GM18511 (cell line): ENCODE data around the gene HMCN2.

Experiments
- ATAC-seq: cut with Tn5 transposase; IDR thresholded peaks from one replicate; pipeline ENCODE4 v1.9.1; 2021; ENCODE audit warnings: mild to moderate bottlenecking, moderate library complexity; ENCODE audit not compliant: unreplicated experiment

HMCN2 gene

GRCh38 chr9:130444565-130445221 is 179.1 kb downstream of the HMCN2 start, which contains the start of gene ASS1:
Gene ASS1 (plus strand): TSS chr9:130444961. CDS start chr9:130452229, 7,268 bp downstream.
- ATAC-seq, result no peak

GRCh38 chr9:130445268-130445983 is 179.9 kb downstream of the HMCN2 start:
- ATAC-seq, result no peak

GRCh38 chr9:130446101-130446861 is 180.7 kb downstream of the HMCN2 start:
- ATAC-seq, result no peak

- ATAC-seq, result no peak
Measured at GRCh38 chr9:130447193-130447816, 181.7 kb downstream of the HMCN2 start.

- no peak for ATAC-seq
Measured at GRCh38 chr9:130448035-130448624, 182.6 kb downstream of the HMCN2 start.

- no peak for ATAC-seq
Measured at GRCh38 chr9:130448771-130449603, 183.4 kb downstream of the HMCN2 start.

GRCh38 chr9:130450344-130451003 is 184.9 kb downstream of the HMCN2 start:
- no peak for ATAC-seq

- no peak for ATAC-seq
Measured at GRCh38 chr9:130451004-130451390, 185.4 kb downstream of the HMCN2 start.

- no peak for ATAC-seq
Measured at GRCh38 chr9:130451509-130452388, 186.2 kb downstream of the HMCN2 start.

GRCh38 chr9:130452835-130453234 is 187.3 kb downstream of the HMCN2 start:
- no peak for ATAC-seq

- ATAC-seq, result no peak
Measured at GRCh38 chr9:130453487-130453886, 187.9 kb downstream of the HMCN2 start.

GRCh38 chr9:130454096-130454811 is 188.7 kb downstream of the HMCN2 start:
- no peak for ATAC-seq

- ATAC-seq, result no peak
Measured at GRCh38 chr9:130454812-130455325, 189.3 kb downstream of the HMCN2 start.

GRCh38 chr9:130458027-130458803 is 192.7 kb downstream of the HMCN2 start:
- no peak for ATAC-seq

GRCh38 chr9:130458804-130459067 is 193.2 kb downstream of the HMCN2 start:
- no peak for ATAC-seq

- no peak for ATAC-seq
Measured at GRCh38 chr9:130459151-130459550, 193.6 kb downstream of the HMCN2 start.
